H1 (cell line): ENCODE measurements around the gene GCC1. TPM values are rescaled to one million over a fixed set of nuclear protein-coding genes. Genes with fewer than 3 reads are reported as not detected.

ENCODE experiments used
- CTCF ChIA-PET: fragments of 300-600 bp; sonication (Branson Sonifier 250); formaldehyde crosslinking; loops from one replicate; lab custom pipeline; 2021; ENCODE audit not compliant: partially characterized antibody; lab: Charles Lee
- POLR2A ChIA-PET: fragments of 300-600 bp; sonication (Branson Sonifier 250); formaldehyde crosslinking; loops from one replicate; lab custom pipeline; 2021; ENCODE audit warnings: inconsistent platforms; ENCODE audit not compliant: partially characterized antibody; lab: Charles Lee
- DNase-seq, 2 experiments: peaks; one replicate each; pipeline versions ENCODE4 v3.0.0 to v3.0.0-alpha.2; 2010 to 2022; ENCODE audit warnings: low spot score in 2 of 2, low read depth in 1 of 2, mixed read lengths in 1 of 2
- FAIRE-seq: peaks from 2 replicates; lab custom pipeline; 2011; peaks lifted over from hg19 to GRCh38; lab: Jason Lieb, UNC
- H2AFZ ChIP-seq: 2 replicates; pipeline ENCODE4 v1.8.1; 2012; ENCODE audit warnings: low read length, inconsistent platforms
- H2AK5ac ChIP-seq: 2 replicates; pipeline ENCODE4 v1.6.1; 2013; ENCODE audit warnings: low read depth, low read length
- H2BK120ac ChIP-seq: replicated peaks from 2 replicates; pipeline ENCODE3; 2013; ENCODE audit warnings: low read depth, low read length, inconsistent platforms
- H2BK12ac ChIP-seq: 2 replicates; pipeline ENCODE4 v1.6.1; 2013; ENCODE audit warnings: low read depth, low read length
- H2BK15ac ChIP-seq: 2 replicates; pipeline ENCODE4 v1.6.1; 2013; ENCODE audit warnings: low read length
- H2BK20ac ChIP-seq: 2 replicates; pipeline ENCODE4 v1.6.1; 2013; ENCODE audit warnings: low read length
- H2BK5ac ChIP-seq: 2 replicates; pipeline ENCODE4 v1.6.1; 2013; ENCODE audit warnings: low read depth, low read length
- H3K14ac ChIP-seq: 2 replicates; pipeline ENCODE4 v1.6.1; 2013; ENCODE audit warnings: inconsistent platforms; ENCODE audit not compliant: insufficient read length
- H3K18ac ChIP-seq: 2 replicates; pipeline ENCODE4 v1.6.1; 2013; ENCODE audit warnings: low read length; ENCODE audit errors: extremely low read depth
- H3K23ac ChIP-seq: 2 replicates; pipeline ENCODE4 v1.6.1; 2013; ENCODE audit warnings: inconsistent platforms; ENCODE audit not compliant: insufficient read length
- H3K23me2 ChIP-seq: 2 replicates; pipeline ENCODE4 v1.6.1; 2013; ENCODE audit warnings: low read depth, low read length
- H3K27ac ChIP-seq: 2 replicates; pipeline ENCODE4 v1.6.1; 2011; ENCODE audit warnings: low read depth, low read length, inconsistent platforms
- H3K27me3 ChIP-seq, 4 experiments: replicated peaks in 1 of 4; 1 replicate in 1 of 4; 2 replicates in 3 of 4; pipeline versions ENCODE4 v1.6.1 to v1.8.1; 2011 to 2013; ENCODE audit warnings: low read length in 3 of 4, mild to moderate bottlenecking in 3 of 4, inconsistent platforms in 2 of 4, mixed read lengths in 2 of 4, moderate library complexity in 1 of 4; ENCODE audit not compliant: control insufficient read depth in 3 of 4, insufficient read depth in 3 of 4; ENCODE audit errors: extremely low read depth in 1 of 4
- H3K36me3 ChIP-seq, 4 experiments: 2 replicates each; pipeline versions ENCODE4 v1.6.1 to v1.8.1; 2011 to 2013; ENCODE audit warnings: mild to moderate bottlenecking in 4 of 4, low read length in 3 of 4, moderate library complexity in 2 of 4, control low read depth in 1 of 4, inconsistent platforms in 1 of 4; ENCODE audit not compliant: insufficient read depth in 4 of 4, control insufficient read depth in 2 of 4
- H3K4ac ChIP-seq: replicated peaks from 2 replicates; pipeline ENCODE3; 2013; ENCODE audit warnings: low read length, low read depth, mixed read lengths, inconsistent platforms; ENCODE audit not compliant: insufficient read length
- H3K4me1 ChIP-seq, 4 experiments: replicated peaks in 1 of 4; 1 replicate in 1 of 4; 2 replicates in 3 of 4; pipeline versions ENCODE4 v1.6.1 to v1.8.1; 2011 to 2013; ENCODE audit warnings: low read length in 3 of 4, inconsistent platforms in 2 of 4, mixed read lengths in 1 of 4; ENCODE audit not compliant: insufficient read depth in 4 of 4, control insufficient read depth in 3 of 4
- H3K4me2 ChIP-seq, 2 experiments: 2 replicates each; pipeline versions ENCODE4 v1.6.1 to v1.8.1; 2011 to 2013; ENCODE audit warnings: low read depth in 2 of 2, low read length in 2 of 2, control low read depth in 1 of 2, inconsistent platforms in 1 of 2, mild to moderate bottlenecking in 1 of 2; ENCODE audit not compliant: insufficient read depth in 1 of 2
- H3K4me3 ChIP-seq, 4 experiments: fragments of 200-600, 300-600 bp in 1 of 4; sonication (generic), shearing (Covaris generic), sonication (Bioruptor Twin) in 1 of 4; 2 replicates each; pipeline versions ENCODE4 v1.5.1 to v1.8.1; 2011 to 2016; ENCODE audit warnings: low read length in 4 of 4, low read depth in 3 of 4, control low read depth in 2 of 4, inconsistent platforms in 2 of 4, mild to moderate bottlenecking in 2 of 4, mixed read lengths in 1 of 4, moderate library complexity in 1 of 4; ENCODE audit not compliant: insufficient read depth in 2 of 4; ENCODE audit errors: extremely low read depth in 1 of 4
- H3K56ac ChIP-seq: replicated peaks from 2 replicates; pipeline ENCODE3; 2013; ENCODE audit warnings: low read depth, mild to moderate bottlenecking, mixed read lengths, low read length, inconsistent platforms; ENCODE audit not compliant: insufficient read length
- H3K79me1 ChIP-seq: 2 replicates; pipeline ENCODE4 v1.6.1; 2013; ENCODE audit warnings: low read depth, low read length, control low read depth
- H3K79me2 ChIP-seq, 2 experiments: 2 replicates each; pipeline versions ENCODE4 v1.6.1 to v1.8.1; 2012 to 2013; ENCODE audit warnings: low read length in 2 of 2, mild to moderate bottlenecking in 2 of 2, inconsistent platforms in 1 of 2; ENCODE audit not compliant: insufficient read depth in 2 of 2, control insufficient read depth in 1 of 2
- H3K9ac ChIP-seq, 4 experiments: replicated peaks in 1 of 4; 1 replicate in 1 of 4; 2 replicates in 3 of 4; pipeline versions ENCODE4 v1.6.1 to v1.8.1; 2011 to 2013; ENCODE audit warnings: low read depth in 3 of 4, low read length in 3 of 4, control low read depth in 2 of 4, mild to moderate bottlenecking in 2 of 4, moderate library complexity in 2 of 4, inconsistent platforms in 1 of 4; ENCODE audit errors: extremely low read depth in 1 of 4
- H3K9me3 ChIP-seq, 2 experiments: 2 replicates each; pipeline versions ENCODE4 v1.6.1 to v1.8.1; 2012 to 2013; ENCODE audit warnings: mild to moderate bottlenecking in 2 of 2, moderate library complexity in 2 of 2, control low read depth in 1 of 2, inconsistent platforms in 1 of 2, low read depth in 1 of 2, low read length in 1 of 2, mixed read lengths in 1 of 2; ENCODE audit not compliant: insufficient read depth in 2 of 2
- H4K20me1 ChIP-seq, 2 experiments: replicated peaks in 1 of 2; 2 replicates each; pipeline versions ENCODE3 to v1.8.1; 2011 to 2013; ENCODE audit warnings: inconsistent platforms in 2 of 2, low read length in 2 of 2, mild to moderate bottlenecking in 1 of 2; ENCODE audit not compliant: insufficient read depth in 2 of 2, control insufficient read depth in 1 of 2
- H4K5ac ChIP-seq: 2 replicates; pipeline ENCODE4 v1.6.1; 2013; ENCODE audit warnings: low read length, low read depth, mixed read lengths, inconsistent platforms; ENCODE audit not compliant: insufficient read length
- H4K8ac ChIP-seq: 2 replicates; pipeline ENCODE4 v1.8.0; 2013; ENCODE audit warnings: mild to moderate bottlenecking, moderate library complexity, low read length, inconsistent platforms; ENCODE audit not compliant: insufficient read depth; ENCODE audit errors: extremely low read depth
- H4K91ac ChIP-seq: replicated peaks from 2 replicates; pipeline ENCODE3; 2013; ENCODE audit warnings: low read length, mixed read lengths, inconsistent platforms; ENCODE audit not compliant: insufficient read length
- CEBPB ChIP-seq: IDR thresholded peaks from 2 replicates; pipeline ENCODE4 v1.6.1; 2012; ENCODE audit warnings: low read depth, low read length
- CHD2 ChIP-seq: IDR thresholded peaks from 2 replicates; pipeline ENCODE4 v1.6.1; 2012; ENCODE audit warnings: low read length, improper control_type of control experiment
- CREB1 ChIP-seq: IDR thresholded peaks from 2 replicates; pipeline ENCODE4 v1.6.1; 2012; ENCODE audit warnings: inconsistent platforms
- CTBP2 ChIP-seq: IDR thresholded peaks from 2 replicates; pipeline ENCODE4 v1.7.0; 2011; ENCODE audit warnings: borderline replicate concordance, mild to moderate bottlenecking, moderate library complexity, mixed read lengths, low read length; ENCODE audit not compliant: insufficient read depth, insufficient read length
- GABPA ChIP-seq: IDR thresholded peaks from 2 replicates; pipeline ENCODE4 v1.6.1; 2011; ENCODE audit warnings: mild to moderate bottlenecking, low read length, moderate library complexity, borderline replicate concordance; ENCODE audit not compliant: insufficient read depth
- HDAC6 ChIP-seq: IDR thresholded peaks from one replicate; pipeline ENCODE4 v1.7.1; 2012; ENCODE audit warnings: low read depth, mild to moderate bottlenecking, inconsistent platforms, low read length, moderate library complexity
- KDM4A ChIP-seq: IDR thresholded peaks from one replicate; pipeline ENCODE4 v1.7.1; 2012; ENCODE audit warnings: low read depth, mild to moderate bottlenecking, moderate library complexity, low read length, inconsistent platforms; ENCODE audit not compliant: severe bottlenecking
- PHF8 ChIP-seq: fragments of 200-600 bp; sonication (generic); conservative IDR thresholded peaks from 2 replicates; pipeline ENCODE4 v1.7.1; 2012; ENCODE audit warnings: low read depth, mild to moderate bottlenecking, inconsistent platforms, low read length, moderate library complexity
- POLR2AphosphoS5 ChIP-seq: IDR thresholded peaks from 2 replicates; pipeline ENCODE4 v1.6.1; 2011; ENCODE audit warnings: low read depth, low read length
- POU5F1 ChIP-seq: IDR thresholded peaks from 2 replicates; pipeline ENCODE4 v1.6.1; 2011; ENCODE audit warnings: low read depth, mild to moderate bottlenecking, low read length, moderate library complexity
- RAD21 ChIP-seq, 2 experiments: IDR thresholded peaks in 1 of 2; conservative IDR thresholded peaks in 1 of 2; 2 replicates each; pipeline ENCODE4 v1.6.1; 2011; ENCODE audit warnings: low read depth in 2 of 2, low read length in 2 of 2, improper control_type of control experiment in 1 of 2, inconsistent platforms in 1 of 2, mild to moderate bottlenecking in 1 of 2, moderate library complexity in 1 of 2
- SAP30 ChIP-seq: fragments of 300-600 bp; sonication (generic); IDR thresholded peaks from 2 replicates; pipeline ENCODE4 v1.7.1; 2012; ENCODE audit warnings: low read length, moderate library complexity, mild to moderate bottlenecking, inconsistent platforms; ENCODE audit not compliant: insufficient read depth, insufficient replicate concordance
- SIN3A ChIP-seq, 2 experiments: IDR thresholded peaks in 1 of 2; conservative IDR thresholded peaks in 1 of 2; 2 replicates each; pipeline ENCODE4 v1.6.1; 2011 to 2012; ENCODE audit warnings: low read length in 2 of 2, improper control_type of control experiment in 1 of 2, low read depth in 1 of 2, mild to moderate bottlenecking in 1 of 2
- SIRT6 ChIP-seq: IDR thresholded peaks from one replicate; pipeline ENCODE4 v1.7.1; 2012; ENCODE audit warnings: low read length, inconsistent platforms
- SP4 ChIP-seq: IDR thresholded peaks from 2 replicates; pipeline ENCODE4 v1.6.1; 2012; ENCODE audit warnings: low read length, inconsistent platforms
- SRF ChIP-seq: IDR thresholded peaks from 2 replicates; pipeline ENCODE4 v1.6.1; 2011; ENCODE audit warnings: mild to moderate bottlenecking, low read depth, low read length, moderate library complexity
- polyA plus RNA-seq, 7 experiments: library from polyadenylated mRNA; depleted of rRNA in 3 of 7; stranded (reverse) in 5 of 7; unstranded in 2 of 7; fragments of >200 nt in 5 of 7; fragments of 200-250 nt in 2 of 7; gene quantifications; 1 replicate in 5 of 7; 2 replicates in 1 of 7; 4 replicates in 1 of 7; pipeline versions ENCODE4 v1.2.1 to v1.2.3, GENCODE V29; 2011 to 2013; ENCODE audit warnings: missing spikeins in 2 of 7, mixed read lengths in 2 of 7
- total RNA-seq: library from RNA; stranded (reverse); fragmentation: NEBNext Ultra II Directional; extraction: Animal tissue kit (Norgen Biotek cat#: 25700); gene quantifications from 2 replicates; pipeline ENCODE4 v1.2.1, GENCODE V29; 2021

Gene GCC1
- total and polyA plus RNA-seq, 2 of the 8 experiments (the other 6 are each of a cell fraction or from before 2014, with no cell fraction given): 3.3 to 15.0 TPM

DNA sequence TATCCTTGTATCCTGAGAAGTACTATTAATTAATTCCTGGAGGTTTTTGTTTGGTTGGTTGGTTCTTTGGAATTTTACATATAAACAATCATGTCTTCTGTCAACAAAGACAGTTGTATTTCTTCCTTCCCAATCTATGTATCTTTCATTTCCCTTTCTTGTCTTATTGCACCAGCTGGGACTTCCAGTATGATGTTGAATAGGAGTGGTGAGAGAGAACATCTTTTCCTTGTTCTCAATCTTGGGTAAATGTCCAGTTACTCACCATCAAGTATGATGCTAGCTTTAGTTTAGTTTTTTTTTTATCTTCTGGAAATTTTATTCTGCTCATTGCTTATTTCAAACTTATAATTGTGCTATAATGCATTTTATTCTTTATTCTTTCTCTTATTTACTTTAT, 39.9 kb upstream of the GCC1 start:
- Histone ChIP-seq H2BK20ac (no peak overlapping the region), H3K36me3 (no peaks in the 10 kb centered on the region), H3K23me2 (peaks cover 8% of the 10 kb centered on the region), H3K79me1 (no peaks in the 10 kb centered on the region), H3K27me3 (peaks cover 0 to 4% (median under 1%) of the 10 kb centered on the region in 4 experiments; a peak in 3 of 7 replicates), H3K9ac (no peak overlapping the region), H2AK5ac (no peak overlapping the region), H2BK15ac (no peak overlapping the region), H4K91ac (no peak overlapping the region), H2BK5ac (no peak overlapping the region), H2AFZ (no peak overlapping the region), H3K18ac (no peak overlapping the region), H3K27ac (no peak overlapping the region), H3K4ac (no peak overlapping the region), H3K4me2 (no peak overlapping the region), H2BK12ac (no peak overlapping the region), H2BK120ac (no peak overlapping the region), H3K14ac (no peak overlapping the region), H3K4me3 (no peak overlapping the region), H3K79me2 (no peaks in the 10 kb centered on the region), H3K4me1 (peaks cover 0 to 13% (median 4%) of the 10 kb centered on the region in 4 experiments; a peak in 4 of 7 replicates), H4K8ac (no peak overlapping the region), H3K9me3 (no peaks in the 10 kb centered on the region), H4K5ac (no peak overlapping the region), H3K56ac (no peak overlapping the region), H4K20me1 (no peaks in the 10 kb centered on the region), H3K23ac (no peak overlapping the region)
- FAIRE-seq: no peak
- ChIA-PET CTCF (interaction anchor here (0.7 kb wide), 2 partner anchors 34 to 36 kb away, joined by 3 read pairs; no protein-coding TSS in a partner anchor), POLR2A (interaction anchor here (0.9 kb wide), 1 partner anchor 402 kb away, joined by 3 read pairs; no protein-coding TSS in a partner anchor)
- DNase-seq: no peak
- TF ChIP-seq RAD21 (IDR thresholded peaks at IDR 0.05 in 1 of 2, conservative IDR thresholded peaks at IDR 0.05 in 1 of 2; ENCODE audit: low read depth in 2 of 2, low read length in 2 of 2) (no peak), PHF8 (no peak), CHD2 (no peak), SIRT6 (no peak), CREB1 (no peak), KDM4A (no peak), POU5F1 (no peak), POLR2AphosphoS5 (no peak), SP4 (no peak), HDAC6 (no peak), GABPA (no peak), SIN3A (conservative IDR thresholded peaks at IDR 0.05 in 1 of 2, IDR thresholded peaks at IDR 0.05 in 1 of 2; ENCODE audit: low read depth in 1 of 2, low read length in 2 of 2) (no peak), SAP30 (no peak), CTBP2 (no peak), CEBPB (no peak), SRF (no peak)
